Measurements from ENCODE around the gene WDR27. TPM values are rescaled to one million over a fixed set of nuclear protein-coding genes. Genes with fewer than 3 reads are reported as not detected.

The WDR27 gene
- total RNA-seq, 2 experiments from 2014 or later, result 48.8 to 49.6 TPM

- Mint-ChIP-seq H3K36me3 (ENCODE audit: low read depth) (peaks cover 17% of the 10 kb centered on the region), H3K9me3 (peaks cover 30% of the 10 kb centered on the region), H3K27ac (no peak overlapping the region), H3K4me1 (ENCODE audit: low read depth) (no peaks in the 10 kb centered on the region), H3K27me3 (no peaks in the 10 kb centered on the region), H3K4me3 (no peak overlapping the region)
- intact Hi-C loops (cut with micrococcal nuclease), result no loop called here
- DNase-seq, result no peak
- CTCF ChIA-PET, result interaction anchor here (0.7 kb wide), 1 partner anchor 471 kb away, joined by 3 read pairs; no protein-coding TSS in a partner anchor
- TF ChIP-seq CTCF (IDR thresholded peaks at IDR 0.05), result no peak
- no peak for ATAC-seq
- POLR2A ChIA-PET, result no interaction called here
Observed at GRCh38 chr6:169479783-169480495, 221.9 kb downstream of the WDR27 start.

- H3K27me3 Mint-ChIP-seq, result no peaks in the 10 kb centered on the region
- DNase-seq, result no peak
- intact Hi-C loops (cut with micrococcal nuclease), result no loop called here
- peaks cover 24% of the 10 kb centered on the region for H3K9me3 Mint-ChIP-seq
- ChIA-PET POLR2A (no interaction called here), CTCF (interaction anchor here (0.9 kb wide), 1 partner anchor 9 kb away, joined by 3 read pairs; no protein-coding TSS in a partner anchor)
- no peak overlapping the region for H3K4me3 Mint-ChIP-seq
- no peak for ATAC-seq
- peaks cover 9% of the 10 kb centered on the region for H3K36me3 Mint-ChIP-seq (ENCODE audit: low read depth)
- TF ChIP-seq CTCF (IDR thresholded peaks at IDR 0.05), result no peak
- no peak overlapping the region for H3K27ac Mint-ChIP-seq
- no peaks in the 10 kb centered on the region for H3K4me1 Mint-ChIP-seq (ENCODE audit: low read depth)
Observed at GRCh38 chr6:169474362-169474761, 227.5 kb downstream of the WDR27 start.

GRCh38 chr6:169473663-169474062, 228.2 kb downstream of the WDR27 start:
- Mint-ChIP-seq H3K27me3 (no peaks in the 10 kb centered on the region), H3K4me3 (no peak overlapping the region), H3K36me3 (ENCODE audit: low read depth) (peaks cover 12% of the 10 kb centered on the region), H3K27ac (no peak overlapping the region), H3K4me1 (ENCODE audit: low read depth) (no peaks in the 10 kb centered on the region), H3K9me3 (peaks cover 29% of the 10 kb centered on the region)
- DNase-seq (no peak), ATAC-seq (no peak)
- no peak for TF ChIP-seq CTCF (IDR thresholded peaks at IDR 0.05)
- ChIA-PET POLR2A (no interaction called here), CTCF (interaction anchor here (0.9 kb wide), 1 partner anchor 10 kb away, joined by 3 read pairs; no protein-coding TSS in a partner anchor)
- intact Hi-C loops (cut with micrococcal nuclease), result no loop called here

- H3K27ac Mint-ChIP-seq, result no peak overlapping the region
- H3K4me1 Mint-ChIP-seq (ENCODE audit: low read depth), result no peaks in the 10 kb centered on the region
- DNase-seq, result no peak
- peaks cover 15% of the 10 kb centered on the region for H3K36me3 Mint-ChIP-seq (ENCODE audit: low read depth)
- peaks cover 37% of the 10 kb centered on the region for H3K9me3 Mint-ChIP-seq
- TF ChIP-seq CTCF (IDR thresholded peaks at IDR 0.05), result no peak
- H3K4me3 Mint-ChIP-seq, result no peak overlapping the region
- ATAC-seq, result no peak
- no peaks in the 10 kb centered on the region for H3K27me3 Mint-ChIP-seq
- POLR2A ChIA-PET, result no interaction called here
- intact Hi-C loops (cut with micrococcal nuclease), result no loop called here
- CTCF ChIA-PET, result no interaction called here
Observed at GRCh38 chr6:169472786-169473416, 228.9 kb downstream of the WDR27 start.

GRCh38 chr6:169470790-169471189, 231.0 kb downstream of the WDR27 start:
- H3K9me3 Mint-ChIP-seq, result peaks cover 35% of the 10 kb centered on the region
- DNase-seq, result no peak
- POLR2A ChIA-PET, result no interaction called here
- no peaks in the 10 kb centered on the region for H3K4me1 Mint-ChIP-seq (ENCODE audit: low read depth)
- no peak for TF ChIP-seq CTCF (IDR thresholded peaks at IDR 0.05)
- H3K36me3 Mint-ChIP-seq (ENCODE audit: low read depth), result peaks cover 13% of the 10 kb centered on the region
- intact Hi-C loops (cut with micrococcal nuclease), result no loop called here
- H3K4me3 Mint-ChIP-seq, result no peak overlapping the region
- ATAC-seq, result no peak
- CTCF ChIA-PET, result no interaction called here
- no peaks in the 10 kb centered on the region for H3K27me3 Mint-ChIP-seq
- no peak overlapping the region for H3K27ac Mint-ChIP-seq
